ENCODE results near the gene SAMD13.
"Not testable (repeated sequence)": the region's sequence is repeated elsewhere in the genome, so short reads cannot be mapped to it uniquely, and the experiment has no call there.

The SAMD13 gene

GRCh38 chr1:84287389-84287788 lies 14.1 kb upstream of the SAMD13 start:
- not testable (repeated sequence) for DNase-seq

DNA sequence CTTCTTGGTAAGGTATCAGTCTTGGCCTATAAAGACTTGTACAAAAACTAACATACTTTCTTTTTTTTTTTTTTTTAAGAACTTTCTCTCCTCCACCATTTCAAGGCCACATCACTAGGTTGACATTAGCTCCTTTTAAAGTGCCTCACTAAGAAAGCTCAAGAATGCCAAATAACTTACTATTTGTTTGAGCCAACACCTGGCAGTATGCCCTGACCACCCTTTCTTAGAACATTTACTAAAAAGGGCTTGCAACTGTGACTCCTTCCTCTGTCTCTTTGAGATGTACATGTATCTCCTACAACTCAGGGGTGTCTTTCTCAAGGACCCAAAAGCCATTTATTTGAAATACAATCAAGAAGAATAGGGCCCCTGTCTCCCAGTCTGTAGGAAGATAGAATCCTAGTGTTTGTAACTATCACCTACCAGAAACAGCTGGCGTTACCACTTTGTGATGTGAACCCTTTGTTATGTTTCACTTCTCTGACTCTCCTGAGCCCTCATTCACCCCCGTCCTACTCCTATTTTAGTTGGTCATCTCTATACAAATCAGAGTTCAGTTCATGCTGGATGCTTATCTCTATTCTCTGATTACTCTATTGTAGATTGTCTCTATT lies 12.2 kb upstream of the SAMD13 start:
- DNase-seq, result no peak

DNA sequence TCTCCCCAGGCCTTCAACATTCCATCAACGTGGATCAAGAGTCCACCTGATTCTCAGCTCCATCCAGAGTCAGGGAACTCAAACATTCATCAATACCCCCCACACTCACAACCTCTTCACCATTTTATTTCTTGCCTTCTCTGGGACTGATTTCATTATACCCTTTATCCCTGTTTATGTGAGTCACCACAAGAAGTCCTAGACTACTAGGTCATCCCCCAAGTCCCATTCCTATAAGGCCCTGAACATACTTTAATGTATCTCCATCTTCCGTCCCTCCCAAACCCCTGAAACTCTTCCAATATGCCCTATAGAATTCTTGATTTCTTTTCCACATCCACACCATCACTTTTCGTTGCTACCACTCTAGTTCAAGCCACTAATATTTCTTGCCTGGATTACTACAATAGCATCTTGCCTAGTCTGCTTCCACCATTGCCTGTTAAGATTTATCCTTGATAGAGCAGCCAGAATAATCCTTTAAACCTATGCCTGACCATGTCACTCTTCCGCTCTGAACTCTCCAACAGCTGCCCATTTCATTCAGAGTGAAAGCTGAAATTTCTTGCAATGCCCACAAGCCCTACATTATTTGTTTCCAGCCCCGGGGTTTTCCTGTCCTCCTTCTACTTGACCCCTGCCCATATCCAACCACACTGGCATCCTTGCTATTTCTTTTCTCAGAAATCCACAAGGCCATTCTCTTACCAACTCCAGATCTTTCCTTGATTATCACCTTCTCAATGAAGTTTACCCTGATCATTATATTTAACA lies 9.4 kb upstream of the SAMD13 start:
- no peak for DNase-seq

GRCh38 chr1:84293766-84294165 lies 7.7 kb upstream of the SAMD13 start:
- DNase-seq, result no peak

- no peak for DNase-seq
These were observed 6.8 kb upstream of the SAMD13 start for GRCh38 chr1:84294751-84295150.

DNA sequence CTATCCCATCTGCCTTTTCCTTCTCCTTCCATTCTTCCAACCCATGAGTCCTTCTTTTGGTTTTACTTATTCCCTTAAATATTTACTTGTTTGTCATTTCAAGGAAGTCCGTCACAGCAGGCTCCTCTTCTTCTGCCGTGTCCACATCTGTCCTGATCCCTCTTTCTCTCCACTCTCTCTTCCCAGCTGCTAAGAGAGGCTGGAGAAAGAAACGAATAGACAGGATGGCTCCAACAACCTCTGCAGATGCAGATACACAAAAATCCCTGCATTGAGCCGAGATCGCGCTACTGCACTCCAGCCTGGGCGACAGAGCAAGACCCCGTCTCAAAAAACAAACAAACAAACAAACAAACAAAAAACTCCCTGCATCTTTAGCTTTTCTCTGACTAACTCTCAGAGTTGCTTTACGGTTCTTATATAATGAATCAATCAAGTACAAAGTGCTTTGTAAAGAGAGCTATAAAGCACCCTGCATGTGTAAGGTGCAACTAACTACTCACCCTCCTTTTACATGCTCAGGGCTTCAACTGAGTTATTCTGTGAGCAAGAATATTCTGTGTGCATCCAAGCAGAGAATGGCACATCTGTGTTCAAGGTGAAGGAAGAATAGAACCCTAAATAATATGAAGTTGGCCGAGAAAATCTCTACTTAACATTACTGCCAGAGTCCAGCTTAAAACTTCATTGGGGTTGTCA lies 3.8 kb upstream of the SAMD13 start:
- no peak for DNase-seq

- DNase-seq, result no peak
These were observed 3.2 kb upstream of the SAMD13 start for GRCh38 chr1:84298328-84298683.

- no peak for DNase-seq
These were observed 2.6 kb upstream of the SAMD13 start for GRCh38 chr1:84298684-84299535.

GRCh38 chr1:84299536-84300170 lies 1.9 kb upstream of the SAMD13 start:
- no peak for DNase-seq

DNA sequence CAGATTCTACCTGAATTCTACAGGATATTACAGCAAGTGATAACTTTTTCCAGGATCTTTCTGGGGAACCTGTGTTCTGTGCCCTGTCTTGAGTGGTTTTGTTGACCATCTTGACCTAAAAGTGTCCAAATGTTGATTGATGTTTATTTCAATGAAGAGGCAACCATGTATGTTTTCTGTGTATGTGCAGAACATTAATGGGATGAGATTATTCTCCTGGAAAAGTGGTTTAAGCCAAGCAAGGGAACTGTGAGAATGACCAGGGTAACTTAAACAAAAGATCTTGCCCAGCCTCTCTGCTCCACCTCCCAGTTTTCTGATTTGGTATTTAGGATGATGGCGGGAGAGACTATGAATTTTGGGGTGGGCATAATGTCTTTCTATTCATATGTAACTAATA lies 1.0 kb upstream of the SAMD13 start:
- no peak for DNase-seq

DNA sequence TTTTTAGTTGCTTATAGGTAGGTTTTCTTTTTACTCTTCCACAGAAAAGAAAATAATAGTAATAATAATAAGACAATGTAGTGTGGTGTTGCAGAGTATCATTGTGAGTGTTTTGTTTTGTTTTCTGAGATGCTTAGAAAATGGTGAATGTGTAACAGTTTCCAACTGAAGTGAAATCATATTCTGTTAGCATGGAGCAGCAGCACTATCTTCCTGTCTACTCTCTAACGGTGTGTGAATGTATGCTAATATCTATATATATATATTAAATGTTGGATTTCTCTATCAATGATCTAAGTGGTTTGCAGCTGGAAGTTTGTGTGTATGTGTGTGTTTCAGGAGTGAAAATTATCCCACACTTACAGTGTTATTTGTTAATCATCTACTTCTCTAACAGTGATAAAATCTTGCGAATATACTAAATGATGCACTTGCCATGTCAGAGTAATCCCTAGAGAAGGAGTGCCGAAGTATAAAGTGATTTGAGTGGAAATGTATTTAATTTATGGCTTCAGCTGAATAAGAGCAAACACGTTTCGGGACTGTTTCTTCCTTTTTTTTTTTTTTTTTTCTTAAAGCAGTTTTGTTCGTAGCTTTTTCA lies 377 bp downstream of the SAMD13 start:
- no peak for DNase-seq

DNA sequence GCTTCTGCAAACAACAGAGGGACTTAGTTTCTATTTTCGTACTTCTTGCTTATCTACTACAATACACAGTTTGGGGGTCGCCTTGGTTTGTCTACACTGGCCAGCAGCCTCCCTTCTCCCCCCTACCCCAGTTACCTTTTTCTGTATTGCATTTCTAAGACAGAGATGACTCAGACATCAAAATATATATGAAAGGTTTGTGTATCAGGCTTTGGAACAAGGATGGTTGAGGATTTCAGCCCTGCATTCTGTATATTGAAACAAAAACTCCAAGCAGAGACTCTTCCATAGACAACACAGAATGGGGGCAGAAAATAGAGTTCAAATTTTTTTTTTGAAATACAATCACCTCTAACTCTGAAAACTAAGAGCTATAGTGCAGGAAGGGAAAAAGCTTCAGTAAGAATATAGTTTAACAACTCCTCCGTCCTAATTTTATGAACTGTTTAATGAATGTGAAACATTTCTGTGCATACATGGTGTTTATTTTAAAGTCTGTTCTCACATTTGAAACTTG lies 1.9 kb downstream of the SAMD13 start:
- no peak for DNase-seq

DNA sequence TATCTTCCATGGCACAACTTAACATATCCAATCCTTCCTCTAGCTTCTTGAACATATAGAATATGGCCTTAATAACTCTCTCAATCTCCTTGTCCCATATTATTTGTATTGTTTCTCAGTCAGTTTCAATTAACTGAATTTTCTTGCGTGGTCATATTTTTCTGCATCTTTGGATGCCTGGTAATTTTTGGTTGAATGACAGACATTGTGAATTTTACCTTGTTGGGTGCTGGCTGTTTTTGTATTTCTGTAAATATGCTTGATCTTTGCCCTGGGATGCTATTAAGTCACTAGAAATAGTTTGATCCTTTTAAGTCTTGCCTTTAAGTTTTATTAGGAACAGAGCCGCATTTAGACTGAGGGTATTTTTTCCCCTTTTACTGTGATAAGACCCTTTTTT lies 5.9 kb downstream of the SAMD13 start:
- DNase-seq, result no peak

DNA sequence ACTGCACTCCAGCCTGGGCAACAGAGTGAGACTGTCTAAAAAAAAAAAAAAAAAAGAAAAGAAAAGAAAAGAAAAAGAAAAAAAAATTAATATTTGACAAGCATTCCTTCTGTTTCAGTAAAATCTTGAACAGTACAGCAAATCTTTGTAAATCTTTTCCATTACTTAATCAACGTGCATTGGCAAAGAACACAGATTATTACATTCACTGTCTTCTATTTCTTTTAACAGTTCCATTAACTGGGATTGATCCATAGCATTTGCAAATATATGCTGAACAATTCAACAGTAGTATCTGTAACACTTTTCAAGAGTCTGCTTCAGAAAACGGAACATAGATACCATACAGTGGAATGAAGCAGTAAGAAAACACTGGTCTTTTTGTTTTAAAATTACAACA lies 9.8 kb downstream of the SAMD13 start:
- no peak for DNase-seq

- no peak for DNase-seq
These were observed 18.2 kb downstream of the SAMD13 start for GRCh38 chr1:84319662-84320061.

DNA sequence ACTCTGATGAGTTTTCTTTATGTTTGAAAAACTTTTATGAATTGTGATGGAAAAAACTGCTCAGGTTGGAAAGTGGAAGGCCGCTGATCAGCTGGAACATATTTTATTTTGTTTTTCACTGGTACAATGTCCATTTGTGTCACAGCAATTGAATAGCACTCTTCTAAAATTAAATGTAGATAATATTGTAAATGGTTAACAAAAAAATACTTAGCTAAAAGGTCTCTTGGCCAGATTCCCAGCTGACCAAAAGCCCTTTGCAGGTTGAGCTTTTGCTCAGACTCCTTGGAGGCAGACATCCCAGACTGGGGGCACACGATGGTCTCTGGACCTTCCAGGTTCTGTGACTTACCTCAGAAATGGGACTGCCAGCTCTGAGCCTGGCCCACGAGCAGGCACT lies 26.3 kb downstream of the SAMD13 start:
- DNase-seq, result no peak

- no peak for DNase-seq
These were observed 28.8 kb downstream of the SAMD13 start for GRCh38 chr1:84330125-84330984.

DNA sequence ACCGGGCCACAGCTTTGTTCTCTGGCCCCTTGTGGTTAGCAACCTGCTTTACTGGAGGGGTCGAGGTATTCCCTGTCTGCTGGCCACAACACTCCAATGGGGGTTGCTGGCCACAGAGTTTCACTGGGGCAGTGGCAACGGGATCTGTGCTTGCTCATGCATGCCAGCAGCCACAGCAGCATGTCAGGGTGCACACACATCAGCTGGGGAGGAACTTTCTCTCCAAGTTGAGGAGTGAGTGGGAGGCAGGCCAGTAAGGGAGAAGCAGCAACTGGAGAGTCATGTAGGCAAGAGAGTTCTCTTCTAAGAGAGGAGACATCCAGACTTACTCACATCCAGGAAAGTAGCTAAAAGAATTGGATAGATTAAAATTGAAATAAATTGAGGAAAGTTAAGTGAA lies 38.0 kb downstream of the SAMD13 start:
- DNase-seq, result no peak

- no peak for DNase-seq
These were observed 42.8 kb downstream of the SAMD13 start for GRCh38 chr1:84344286-84344685.

DNA sequence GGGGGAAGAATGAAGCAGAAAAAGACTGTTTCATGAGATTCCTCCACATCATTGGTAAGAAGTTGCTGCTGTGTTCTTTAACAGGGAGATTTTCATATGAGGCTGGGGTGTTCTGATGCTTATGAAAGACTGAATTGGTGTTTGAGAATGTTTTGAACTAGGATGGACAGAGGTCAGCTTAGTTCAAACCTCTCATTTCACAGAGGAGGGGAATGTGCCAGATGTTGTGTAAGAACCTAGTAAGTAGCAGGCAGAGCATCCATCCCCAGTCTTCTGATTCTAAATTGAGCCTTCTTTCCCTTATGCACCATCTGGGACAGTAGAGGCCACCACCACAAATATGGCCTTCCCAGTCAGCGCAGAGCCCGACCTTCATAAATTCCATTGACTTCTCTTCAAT lies 43.7 kb downstream of the SAMD13 start:
- no peak for DNase-seq

- no peak for DNase-seq
These were observed 45.9 kb downstream of the SAMD13 start for GRCh38 chr1:84347271-84347931.
